Retinal pigment epithelial cell (primary cell): ENCODE data around the gene HSF2BP.

Source experiments
- DNase-seq: peaks from one replicate; pipeline ENCODE4 v3.0.0-alpha.2; 2010; ENCODE audit warnings: low read depth
- H3K4me3 ChIP-seq: 2 replicates; pipeline ENCODE4 v1.5.1; 2011; ENCODE audit warnings: mild to moderate bottlenecking, low read length, control low read depth, moderate library complexity
- TF ChIP-seq, protein P1 (sequence below): conservative IDR thresholded peaks from 2 replicates; pipeline ENCODE4 v1.5.1; 2011; ENCODE audit warnings: low read depth, low read length, control low read depth, inconsistent platforms

Gene HSF2BP

DNA sequence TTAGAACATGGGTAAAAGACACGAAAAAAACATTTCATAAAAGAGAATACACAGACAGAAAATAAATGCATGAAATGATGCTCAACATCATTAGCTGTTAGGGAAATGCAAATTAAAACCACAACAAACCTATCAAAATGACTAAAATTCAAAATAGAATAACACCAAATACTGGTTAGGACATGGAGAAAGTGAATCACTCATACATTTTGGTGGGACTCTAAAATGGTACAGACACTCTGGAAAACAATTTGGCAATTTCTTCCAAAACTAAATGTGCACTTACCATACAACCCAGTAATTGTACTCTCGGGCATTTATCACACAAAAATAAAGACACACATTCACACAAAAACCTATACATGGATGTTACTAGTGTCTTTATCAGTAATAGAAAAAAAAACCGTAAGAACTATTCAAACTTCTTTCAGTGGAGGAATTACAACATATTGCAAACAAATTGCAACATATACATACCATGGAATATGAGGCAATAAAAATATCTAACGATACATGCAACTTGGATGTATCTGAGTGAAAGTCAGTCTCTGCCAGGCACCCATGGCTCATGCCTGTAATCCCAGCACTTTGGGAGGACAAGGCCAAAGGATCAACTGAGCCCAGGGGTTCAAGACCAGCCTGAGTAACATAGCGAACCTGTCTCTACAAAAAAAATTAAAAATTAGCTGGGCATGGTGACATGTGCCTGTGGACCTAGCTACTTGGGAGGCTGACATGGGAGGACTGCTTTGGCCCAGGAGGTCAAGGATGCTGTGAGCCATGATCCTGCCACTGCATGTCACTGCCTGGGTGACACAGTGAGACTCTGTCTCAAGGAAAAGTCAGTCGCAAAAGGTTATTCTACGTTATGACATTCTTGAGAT, 19.6 kb downstream of the HSF2BP start:
- H3K4me3 ChIP-seq, result no peak overlapping the region
- TF ChIP-seq, protein P1, sequence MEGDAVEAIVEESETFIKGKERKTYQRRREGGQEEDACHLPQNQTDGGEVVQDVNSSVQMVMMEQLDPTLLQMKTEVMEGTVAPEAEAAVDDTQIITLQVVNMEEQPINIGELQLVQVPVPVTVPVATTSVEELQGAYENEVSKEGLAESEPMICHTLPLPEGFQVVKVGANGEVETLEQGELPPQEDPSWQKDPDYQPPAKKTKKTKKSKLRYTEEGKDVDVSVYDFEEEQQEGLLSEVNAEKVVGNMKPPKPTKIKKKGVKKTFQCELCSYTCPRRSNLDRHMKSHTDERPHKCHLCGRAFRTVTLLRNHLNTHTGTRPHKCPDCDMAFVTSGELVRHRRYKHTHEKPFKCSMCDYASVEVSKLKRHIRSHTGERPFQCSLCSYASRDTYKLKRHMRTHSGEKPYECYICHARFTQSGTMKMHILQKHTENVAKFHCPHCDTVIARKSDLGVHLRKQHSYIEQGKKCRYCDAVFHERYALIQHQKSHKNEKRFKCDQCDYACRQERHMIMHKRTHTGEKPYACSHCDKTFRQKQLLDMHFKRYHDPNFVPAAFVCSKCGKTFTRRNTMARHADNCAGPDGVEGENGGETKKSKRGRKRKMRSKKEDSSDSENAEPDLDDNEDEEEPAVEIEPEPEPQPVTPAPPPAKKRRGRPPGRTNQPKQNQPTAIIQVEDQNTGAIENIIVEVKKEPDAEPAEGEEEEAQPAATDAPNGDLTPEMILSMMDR, result no peak
- DNase-seq, result no peak

DNA sequence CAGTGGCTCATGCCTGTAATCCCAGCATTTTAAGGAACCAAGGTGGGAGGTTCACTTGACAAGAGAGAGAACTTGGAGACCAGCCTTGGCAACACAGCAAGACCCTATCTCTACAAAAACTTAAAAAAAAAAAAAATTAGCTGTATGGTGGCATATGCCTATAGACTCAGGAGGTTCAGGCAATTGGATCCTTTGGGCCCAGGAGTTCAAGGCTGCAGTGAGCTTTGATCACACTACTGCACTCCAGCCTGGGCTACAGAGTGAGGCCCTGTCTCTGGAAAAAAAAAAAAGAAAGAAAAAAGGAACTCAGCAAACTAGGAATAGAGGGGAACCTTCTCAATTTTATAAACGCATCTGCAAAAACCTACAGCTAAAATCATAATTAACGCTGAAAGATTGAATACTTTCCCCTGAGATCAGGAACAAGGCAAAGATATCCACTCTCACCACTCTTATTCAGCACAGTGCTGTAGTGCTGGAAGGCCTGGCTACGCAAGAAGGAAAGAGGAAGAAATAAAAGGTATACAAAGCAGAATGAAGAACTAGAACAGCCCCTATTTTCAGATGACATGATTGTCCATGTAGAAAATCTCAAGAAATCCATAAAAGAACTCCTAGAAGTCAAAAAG, 21.6 kb downstream of the HSF2BP start:
- TF ChIP-seq, protein P1, result no peak
- DNase-seq, result no peak
- H3K4me3 ChIP-seq, result no peak overlapping the region

DNA sequence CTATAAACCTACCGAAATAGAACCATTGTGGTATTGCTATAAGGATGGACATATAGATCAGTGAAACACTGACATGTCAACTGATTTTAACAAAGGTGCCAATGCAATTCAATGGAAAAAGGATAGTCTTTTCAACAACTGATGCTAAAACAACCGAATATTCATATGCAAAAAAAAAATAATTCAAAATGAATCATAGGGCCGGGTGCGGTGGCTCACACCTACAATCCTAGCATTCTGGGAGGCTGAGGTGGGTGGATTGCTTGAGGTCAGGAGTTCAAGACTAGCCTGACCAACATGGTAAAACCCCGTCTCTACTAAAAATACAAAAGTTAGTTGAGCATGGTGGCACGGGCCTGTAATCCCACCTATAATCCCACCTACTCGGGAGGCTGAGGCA, 23.9 kb downstream of the HSF2BP start:
- DNase-seq, result no peak
- no peak overlapping the region for H3K4me3 ChIP-seq
- TF ChIP-seq, protein P1, result no peak

DNA sequence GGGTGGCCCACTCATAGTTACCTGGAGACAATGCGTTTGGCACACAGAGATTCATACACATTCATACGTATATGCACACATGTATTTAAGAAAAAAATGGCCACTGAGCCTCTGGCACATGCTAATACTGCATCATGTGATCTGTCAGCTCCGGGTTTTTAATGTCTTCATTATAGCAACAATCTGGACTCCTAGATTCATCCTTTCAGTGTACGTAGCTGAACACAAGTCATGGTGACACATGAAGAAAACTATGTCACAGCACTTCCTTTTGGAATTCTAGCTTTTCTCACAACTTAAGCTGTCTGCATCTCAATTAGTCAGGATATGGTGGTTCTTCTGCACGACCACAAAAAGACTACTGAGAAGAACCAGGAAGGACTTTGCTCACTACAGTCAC, 24.7 kb downstream of the HSF2BP start:
- H3K4me3 ChIP-seq, result no peak overlapping the region
- DNase-seq, result no peak
- TF ChIP-seq, protein P1, result no peak

DNA sequence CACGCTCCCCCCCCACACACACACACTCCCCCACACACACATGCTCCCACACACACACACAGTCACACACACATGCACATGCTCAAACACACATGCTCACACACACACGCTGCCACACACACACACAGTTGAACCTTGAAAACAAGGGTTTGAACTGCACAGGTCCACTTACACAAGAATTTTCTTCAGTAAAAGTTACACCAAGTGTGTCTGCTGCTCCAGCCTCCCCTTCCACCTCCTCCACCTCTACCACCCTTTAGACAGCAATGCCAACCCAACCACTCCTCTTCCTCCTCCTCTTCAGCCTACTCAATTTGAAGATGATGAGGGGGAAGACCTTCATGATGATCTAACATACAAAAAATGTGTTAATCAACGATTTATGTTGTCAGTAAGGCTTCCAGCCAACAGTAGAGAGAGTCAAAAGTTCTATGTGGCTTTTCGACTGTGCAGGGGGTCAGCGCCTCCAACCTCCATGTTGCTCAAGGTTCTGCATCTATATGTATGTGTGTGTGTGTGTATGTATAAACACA, 26.8 kb downstream of the HSF2BP start:
- H3K4me3 ChIP-seq, result no peak overlapping the region
- TF ChIP-seq, protein P1, result no peak
- DNase-seq, result no peak

DNA sequence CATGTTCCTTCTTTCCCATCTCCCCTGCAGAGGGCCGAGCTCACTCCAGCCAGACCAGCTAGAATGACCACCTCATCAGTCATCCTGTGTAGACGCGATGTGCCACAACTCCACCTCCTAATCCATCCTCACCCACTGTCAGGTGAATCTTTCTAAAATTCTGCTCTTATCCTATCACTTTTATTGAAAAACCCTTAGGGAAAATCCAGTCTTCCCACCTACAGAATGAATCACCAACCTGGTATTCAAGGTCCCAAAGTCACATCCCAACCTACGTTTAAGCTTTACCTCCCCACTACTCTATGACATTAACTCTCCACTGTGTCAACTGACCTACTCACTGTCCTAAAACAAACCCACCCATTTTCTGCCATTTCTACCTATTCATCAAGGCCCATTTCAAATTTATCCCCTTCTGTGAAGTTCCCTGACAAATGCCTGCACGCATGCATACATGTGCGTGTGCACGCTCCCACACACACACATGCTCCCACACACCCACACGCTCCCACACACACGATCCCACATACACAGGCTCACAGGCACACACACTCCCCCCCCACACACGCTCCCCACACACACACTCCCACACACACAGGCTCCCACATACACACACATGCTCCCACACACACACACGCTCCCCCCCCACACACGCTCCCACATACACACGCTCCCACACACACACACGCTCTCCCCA, 27.7 kb downstream of the HSF2BP start:
- no peak for DNase-seq
- H3K4me3 ChIP-seq, result no peak overlapping the region
- TF ChIP-seq, protein P1, result no peak
